ENCODE results near the gene CHAT. TPM values are rescaled to one million over a fixed set of nuclear protein-coding genes. Genes with fewer than 3 reads are reported as not detected.

CHAT gene
- total RNA-seq, 2 donors from 2014 or later: not detected

DNA sequence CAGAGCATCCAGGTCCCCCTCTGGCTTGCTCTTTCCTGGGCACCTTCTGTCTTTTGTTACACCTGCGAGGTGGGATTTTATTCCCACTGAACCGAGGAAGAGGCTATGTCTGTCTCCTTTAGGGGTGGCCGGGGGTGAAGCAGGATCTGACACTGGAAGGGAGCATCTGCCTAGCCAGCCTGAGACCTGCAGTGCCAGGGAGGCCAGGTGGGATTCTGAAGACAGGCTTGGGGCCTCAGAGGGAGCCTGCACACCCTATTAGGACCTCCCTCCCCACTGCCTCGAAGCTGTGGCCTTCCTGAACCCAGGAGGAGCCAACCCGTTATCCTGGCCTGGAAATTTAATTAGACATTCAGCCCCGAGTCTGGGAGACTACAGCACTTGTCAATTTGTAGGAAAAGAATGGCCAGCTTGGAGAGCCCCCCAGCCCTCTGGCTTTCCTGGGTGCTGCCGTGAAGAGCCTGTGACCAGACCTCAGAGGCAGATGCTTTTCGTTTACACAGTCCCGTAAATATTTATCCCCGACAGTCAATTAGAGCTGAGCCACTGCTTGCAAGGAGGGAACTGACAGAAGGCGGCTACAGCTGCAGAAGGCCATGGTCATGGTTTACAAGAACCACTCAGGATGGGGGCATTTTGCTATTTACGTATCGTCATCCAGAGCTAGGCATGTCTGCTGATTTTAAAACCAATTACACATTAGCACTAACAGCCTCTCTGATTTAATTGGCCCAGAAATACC, 19.7 kb downstream of the CHAT start:
- no peaks in the 10 kb centered on the region for H3K4me1 ChIP-seq (ENCODE audit: control insufficient read depth in 1 of 2, low read depth in 2 of 2)
- H3K36me3 ChIP-seq: no peaks in the 10 kb centered on the region
- TF ChIP-seq, protein P1, sequence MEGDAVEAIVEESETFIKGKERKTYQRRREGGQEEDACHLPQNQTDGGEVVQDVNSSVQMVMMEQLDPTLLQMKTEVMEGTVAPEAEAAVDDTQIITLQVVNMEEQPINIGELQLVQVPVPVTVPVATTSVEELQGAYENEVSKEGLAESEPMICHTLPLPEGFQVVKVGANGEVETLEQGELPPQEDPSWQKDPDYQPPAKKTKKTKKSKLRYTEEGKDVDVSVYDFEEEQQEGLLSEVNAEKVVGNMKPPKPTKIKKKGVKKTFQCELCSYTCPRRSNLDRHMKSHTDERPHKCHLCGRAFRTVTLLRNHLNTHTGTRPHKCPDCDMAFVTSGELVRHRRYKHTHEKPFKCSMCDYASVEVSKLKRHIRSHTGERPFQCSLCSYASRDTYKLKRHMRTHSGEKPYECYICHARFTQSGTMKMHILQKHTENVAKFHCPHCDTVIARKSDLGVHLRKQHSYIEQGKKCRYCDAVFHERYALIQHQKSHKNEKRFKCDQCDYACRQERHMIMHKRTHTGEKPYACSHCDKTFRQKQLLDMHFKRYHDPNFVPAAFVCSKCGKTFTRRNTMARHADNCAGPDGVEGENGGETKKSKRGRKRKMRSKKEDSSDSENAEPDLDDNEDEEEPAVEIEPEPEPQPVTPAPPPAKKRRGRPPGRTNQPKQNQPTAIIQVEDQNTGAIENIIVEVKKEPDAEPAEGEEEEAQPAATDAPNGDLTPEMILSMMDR (IDR thresholded peaks at IDR 0.05): no peak
- DNase-seq (ENCODE audit: low spot score) (no peak), ATAC-seq (ENCODE audit: insufficient number of reproducible peaks, low FRiP score, low read depth) (no peak)
- no peaks in the 10 kb centered on the region for H3K27me3 ChIP-seq (replicated peaks; ENCODE audit: insufficient read depth)
- H3K27ac ChIP-seq: no peak overlapping the region
- H3K9me3 ChIP-seq: no peaks in the 10 kb centered on the region
- no peak overlapping the region for H3K4me3 ChIP-seq

DNA sequence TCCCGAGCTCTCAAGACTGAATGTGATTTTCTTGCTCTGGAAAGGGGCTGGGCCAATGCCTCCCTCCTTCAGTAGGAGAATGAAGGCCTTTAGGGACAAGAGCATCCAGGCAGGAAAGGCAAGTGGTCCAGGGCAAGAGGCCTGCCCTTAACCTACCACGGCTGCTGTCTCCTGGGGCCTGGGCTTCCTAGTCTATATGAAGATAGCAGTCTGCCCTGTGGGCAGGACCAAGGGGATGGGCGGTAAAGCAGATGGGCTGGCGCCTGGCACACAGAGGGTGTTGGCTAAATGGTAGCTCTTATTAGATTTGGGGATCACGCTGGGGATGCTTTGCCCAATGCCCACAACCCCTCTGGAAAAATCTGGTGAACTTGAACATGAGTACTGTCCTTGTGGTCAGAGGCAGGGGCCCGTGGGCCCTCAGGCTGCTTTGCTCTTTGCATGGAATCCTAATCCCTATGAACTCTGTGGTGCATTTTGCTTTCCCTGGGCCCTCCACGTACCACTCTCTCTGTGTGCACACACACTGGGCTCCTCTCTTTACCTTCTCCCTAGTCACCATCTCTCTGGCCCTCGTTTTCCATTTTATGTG, 20.3 kb downstream of the CHAT start:
- Histone ChIP-seq H3K9me3 (no peaks in the 10 kb centered on the region), H3K4me1 (ENCODE audit: control insufficient read depth in 1 of 2, low read depth in 2 of 2) (no peaks in the 10 kb centered on the region), H3K27me3 (replicated peaks; ENCODE audit: insufficient read depth) (no peaks in the 10 kb centered on the region), H3K36me3 (no peaks in the 10 kb centered on the region), H3K27ac (no peak overlapping the region), H3K4me3 (no peak overlapping the region)
- no peak for ATAC-seq (ENCODE audit: insufficient number of reproducible peaks, low FRiP score, low read depth)
- no peak for DNase-seq (ENCODE audit: low spot score)
- TF ChIP-seq, protein P1 (IDR thresholded peaks at IDR 0.05): no peak

DNA sequence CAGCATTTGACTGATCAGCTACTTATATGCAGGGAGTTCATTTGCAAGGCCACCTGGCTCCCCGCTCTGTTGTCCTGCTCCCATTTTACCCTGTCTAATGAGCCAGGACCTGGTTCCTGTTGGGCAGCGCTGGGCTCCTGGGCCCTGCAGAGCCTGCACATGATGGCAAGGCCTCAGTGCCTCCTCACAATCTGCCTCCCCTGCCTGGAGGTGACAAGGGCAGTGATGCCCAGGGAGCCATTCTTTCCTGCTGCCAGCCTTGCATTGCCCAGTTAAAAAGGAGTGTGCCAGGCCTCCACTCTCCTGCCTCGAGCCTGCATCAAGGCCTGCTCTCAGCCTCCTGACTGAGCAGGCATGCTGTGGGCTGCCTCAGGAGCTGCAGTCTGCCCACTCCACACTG, 28.5 kb downstream of the CHAT start:
- Histone ChIP-seq H3K27ac (no peak overlapping the region), H3K27me3 (replicated peaks; ENCODE audit: insufficient read depth) (peaks cover 3% of the 10 kb centered on the region), H3K4me1 (ENCODE audit: control insufficient read depth in 1 of 2, low read depth in 2 of 2) (no peaks in the 10 kb centered on the region), H3K9me3 (no peaks in the 10 kb centered on the region), H3K4me3 (no peak overlapping the region), H3K36me3 (no peaks in the 10 kb centered on the region)
- ATAC-seq (ENCODE audit: insufficient number of reproducible peaks, low FRiP score, low read depth) (no peak), DNase-seq (ENCODE audit: low spot score) (no peak)
- TF ChIP-seq, protein P1 (IDR thresholded peaks at IDR 0.05): no peak

DNA sequence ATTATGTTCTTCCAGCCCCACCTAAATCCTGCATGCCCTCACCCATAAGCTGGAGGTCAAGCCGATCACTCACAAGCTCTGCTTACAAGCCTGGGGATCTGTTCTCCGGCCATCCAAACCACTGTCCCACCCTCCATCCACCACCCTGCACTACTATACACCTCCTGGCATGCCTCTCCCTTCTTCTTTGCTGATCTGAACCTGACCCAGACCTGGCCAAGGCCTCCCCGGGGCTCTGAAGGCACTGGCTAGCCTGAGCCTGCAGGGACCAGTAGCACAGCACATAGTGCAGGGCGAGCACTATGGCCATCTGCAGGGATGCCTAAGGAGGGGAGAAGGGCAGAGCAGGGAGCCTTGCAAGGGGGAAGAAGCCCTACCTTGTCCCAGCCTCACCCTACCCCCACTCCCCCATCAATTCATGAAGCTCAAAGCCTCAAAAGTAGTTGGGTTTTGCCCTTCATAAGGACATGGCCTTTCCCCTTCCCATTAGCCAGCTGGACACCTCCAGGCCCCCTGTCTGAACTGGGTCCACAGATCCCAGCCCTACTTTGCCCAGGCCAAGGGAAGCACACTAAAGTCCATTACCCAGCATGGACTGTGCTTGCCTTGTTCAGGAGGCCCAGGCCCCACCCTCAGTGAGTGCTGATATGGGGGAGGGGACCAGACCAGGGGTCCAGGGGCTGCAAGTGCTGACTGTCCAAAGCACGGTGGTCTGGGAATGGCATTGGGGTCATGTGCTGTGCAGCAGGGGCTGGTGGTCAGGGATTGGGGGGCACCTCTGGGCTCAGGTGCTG, 29.6 kb downstream of the CHAT start:
- Histone ChIP-seq H3K36me3 (no peaks in the 10 kb centered on the region), H3K4me1 (ENCODE audit: control insufficient read depth in 1 of 2, low read depth in 2 of 2) (no peaks in the 10 kb centered on the region), H3K27me3 (replicated peaks; ENCODE audit: insufficient read depth) (peaks cover 3% of the 10 kb centered on the region), H3K9me3 (no peaks in the 10 kb centered on the region), H3K4me3 (no peak overlapping the region), H3K27ac (no peak overlapping the region)
- ATAC-seq (ENCODE audit: insufficient number of reproducible peaks, low FRiP score, low read depth): no peak
- TF ChIP-seq, protein P1 (IDR thresholded peaks at IDR 0.05): no peak
- DNase-seq (ENCODE audit: low spot score): no peak

DNA sequence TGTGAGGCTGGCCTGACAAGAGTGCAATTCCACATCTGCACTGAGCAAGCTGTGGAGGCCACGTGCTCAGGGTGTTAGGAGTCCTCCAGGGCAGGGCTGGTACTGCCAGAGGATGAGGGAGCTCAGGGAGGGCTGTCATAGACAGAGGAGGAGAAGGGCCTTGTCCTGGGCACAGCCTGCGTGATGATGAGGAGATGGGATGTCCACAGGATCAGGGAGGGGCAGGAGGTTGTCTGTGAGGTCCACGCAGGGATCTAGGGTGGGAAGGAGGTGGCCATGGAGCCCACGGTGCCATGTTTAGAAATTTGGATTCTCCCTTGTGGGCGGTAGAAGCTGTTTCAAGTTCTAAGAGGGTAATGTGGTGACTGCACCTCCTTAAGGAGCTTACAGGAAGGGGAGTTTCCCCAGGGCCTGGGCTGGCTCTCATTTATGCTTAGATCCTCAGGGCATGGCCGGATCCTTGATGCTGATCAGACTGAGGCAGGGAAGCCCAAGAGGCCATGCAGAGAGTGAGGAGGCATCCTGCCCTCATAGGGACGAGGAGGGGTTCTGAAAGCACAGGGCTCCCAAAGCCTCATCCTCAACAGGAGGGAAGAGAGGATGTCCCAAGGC, 30.3 kb downstream of the CHAT start:
- Histone ChIP-seq H3K4me3 (no peak overlapping the region), H3K36me3 (no peaks in the 10 kb centered on the region), H3K9me3 (no peaks in the 10 kb centered on the region), H3K27ac (no peak overlapping the region), H3K27me3 (replicated peaks; ENCODE audit: insufficient read depth) (peaks cover 3% of the 10 kb centered on the region), H3K4me1 (ENCODE audit: control insufficient read depth in 1 of 2, low read depth in 2 of 2) (no peaks in the 10 kb centered on the region)
- TF ChIP-seq, protein P1 (IDR thresholded peaks at IDR 0.05): no peak
- DNase-seq (ENCODE audit: low spot score) (no peak), ATAC-seq (ENCODE audit: insufficient number of reproducible peaks, low FRiP score, low read depth) (no peak)

All from thoracic aorta (tissue), 2 donors.